CD14-positive monocyte (primary cell): ENCODE results near the gene CGNL1. TPM values are rescaled to one million over a fixed set of nuclear protein-coding genes. Genes with fewer than 3 reads are reported as not detected.
A peak's percentile ranks its signal among the peaks of the same experiment; 100 is the strongest.

Experiments
- DNase-seq, 3 donors: peaks; one replicate each; pipeline ENCODE4 v3.0.0-alpha.2; 2011 to 2022
- H2AFZ ChIP-seq: 2 replicates; pipeline ENCODE4 v1.6.0; 2012; ENCODE audit warnings: mild to moderate bottlenecking, low read depth, low read length, inconsistent platforms; ENCODE audit not compliant: insufficient read depth, poor library complexity, severe bottlenecking
- H3K27ac ChIP-seq, 2 donors: 1 replicate in 1 of 2; 2 replicates in 1 of 2; pipeline ENCODE4 v1.5.1; 2012 to 2013; ENCODE audit warnings: low read length in 2 of 2, control low read depth in 1 of 2, inconsistent platforms in 1 of 2, low read depth in 1 of 2, mild to moderate bottlenecking in 1 of 2
- H3K27me3 ChIP-seq, 2 donors: one replicate each; pipeline versions ENCODE4 v1.6.0 to v1.6.1; 2011 to 2013; ENCODE audit warnings: low read length in 2 of 2; ENCODE audit not compliant: control insufficient read depth in 2 of 2, insufficient read depth in 2 of 2
- H3K36me3 ChIP-seq, 2 donors: replicated peaks in 1 of 2; 1 replicate in 1 of 2; 2 replicates in 1 of 2; pipeline versions ENCODE4 v1.5.1 to v1.6.1; 2012 to 2013; ENCODE audit warnings: low read length in 2 of 2, control low read depth in 1 of 2, inconsistent platforms in 1 of 2, mild to moderate bottlenecking in 1 of 2; ENCODE audit not compliant: insufficient read depth in 2 of 2, control insufficient read depth in 1 of 2
- H3K4me1 ChIP-seq, 2 donors: 1 replicate in 1 of 2; 2 replicates in 1 of 2; pipeline versions ENCODE4 v1.5.1 to v1.6.1; 2012 to 2013; ENCODE audit warnings: low read length in 2 of 2, control low read depth in 1 of 2, inconsistent platforms in 1 of 2, mild to moderate bottlenecking in 1 of 2, moderate library complexity in 1 of 2; ENCODE audit not compliant: insufficient read depth in 2 of 2, control insufficient read depth in 1 of 2
- H3K4me2 ChIP-seq: replicated peaks from 2 replicates; pipeline ENCODE3; 2012; ENCODE audit warnings: low read length, moderate library complexity, mild to moderate bottlenecking; ENCODE audit not compliant: poor library complexity, severe bottlenecking; ENCODE audit errors: extremely low read depth
- H3K4me3 ChIP-seq, 3 experiments: fragments of 200-600 bp in 1 of 3; sonication (generic) in 1 of 3; replicated peaks in 1 of 3; 1 replicate in 2 of 3; 2 replicates in 1 of 3; pipeline ENCODE4 v1.5.1; 2011 to 2013; ENCODE audit warnings: low read length in 3 of 3, mild to moderate bottlenecking in 3 of 3, control low read depth in 2 of 3, low read depth in 2 of 3, inconsistent platforms in 1 of 3, moderate library complexity in 1 of 3
- H3K79me2 ChIP-seq: 2 replicates; pipeline ENCODE4 v1.6.0; 2012; ENCODE audit warnings: mild to moderate bottlenecking, control low read depth, inconsistent platforms, low read length, moderate library complexity; ENCODE audit not compliant: insufficient read depth
- H3K9ac ChIP-seq: 2 replicates; pipeline ENCODE4 v1.6.0; 2017; ENCODE audit warnings: low read length, mild to moderate bottlenecking; ENCODE audit not compliant: insufficient read depth, poor library complexity, severe bottlenecking
- H3K9me3 ChIP-seq, 2 donors: replicated peaks in 1 of 2; 1 replicate in 1 of 2; 2 replicates in 1 of 2; pipeline versions ENCODE4 v1.5.1 to v1.6.1; 2012 to 2013; ENCODE audit warnings: low read length in 2 of 2, control low read depth in 1 of 2; ENCODE audit not compliant: control insufficient read depth in 1 of 2, insufficient read depth in 1 of 2
- H4K20me1 ChIP-seq: 2 replicates; pipeline ENCODE4 v1.6.0; 2012; ENCODE audit warnings: mild to moderate bottlenecking, low read length, control low read depth, moderate library complexity; ENCODE audit not compliant: insufficient read depth
- H3K27ac Mint-ChIP-seq, 7 donors: one replicate each; pipeline ENCODE4 v1.8.0; 2020; ENCODE audit warnings: mild to moderate bottlenecking in 7 of 7, mixed read lengths in 7 of 7, moderate library complexity in 6 of 7, inconsistent platforms in 2 of 7
- H3K27me3 Mint-ChIP-seq, 3 donors: one replicate each; pipeline ENCODE4 v1.8.0; 2021 to 2022; ENCODE audit warnings: low read depth in 3 of 3, mild to moderate bottlenecking in 3 of 3, mixed read lengths in 3 of 3, moderate library complexity in 3 of 3, inconsistent platforms in 1 of 3
- H3K36me3 Mint-ChIP-seq, 2 donors: one replicate each; pipeline ENCODE4 v1.8.0; 2020; ENCODE audit warnings: mixed read lengths in 2 of 2, inconsistent platforms in 1 of 2, mild to moderate bottlenecking in 1 of 2
- H3K4me1 Mint-ChIP-seq: one replicate; pipeline ENCODE4 v1.8.0; 2020; ENCODE audit warnings: mild to moderate bottlenecking, mixed read lengths
- H3K4me3 Mint-ChIP-seq, 2 donors: one replicate each; pipeline ENCODE4 v1.8.0; 2020; ENCODE audit warnings: mild to moderate bottlenecking in 2 of 2, mixed read lengths in 2 of 2, moderate library complexity in 1 of 2
- H3K9me3 Mint-ChIP-seq, 7 donors: one replicate each; pipeline ENCODE4 v1.8.0; 2020 to 2022; ENCODE audit warnings: mixed read lengths in 7 of 7, mild to moderate bottlenecking in 6 of 7, moderate library complexity in 6 of 7, inconsistent platforms in 2 of 7
- CTCF ChIP-seq: fragments of 200-600 bp; IDR thresholded peaks from one replicate; pipeline ENCODE4 v1.8.0; 2022; ENCODE audit warnings: antibody characterized with exemption, mild to moderate bottlenecking
- WGBS: methylation state at CpG from one replicate; pipeline ENCODE4 v1.1.5; 2013; ENCODE audit warnings: missing lambda C conversion rate; ENCODE audit not compliant: insufficient coverage; 5-methylcytosine and 5-hydroxymethylcytosine counted together
- intact Hi-C, 2 donors: fragments of 100-400 bp; cut with micrococcal nuclease; formaldehyde crosslinking; loops; one replicate each; pipeline versions ENCODE4 v1.15.0 to v1.15.1; 2023
- polyA plus RNA-seq, 3 donors: library from polyadenylated mRNA; depleted of rRNA in 1 of 3; unstranded in 2 of 3; stranded (reverse) in 1 of 3; fragments of 300-500 nt in 2 of 3; fragments of >200 nt in 1 of 3; fragmentation: Illumina TruSeq in 2 of 3; gene quantifications; 1 replicate in 2 of 3; 2 replicates in 1 of 3; pipeline ENCODE4 v1.2.3, GENCODE V29; 2012 to 2021

Gene CGNL1
- polyA plus RNA-seq, 3 donors: not detected

DNA sequence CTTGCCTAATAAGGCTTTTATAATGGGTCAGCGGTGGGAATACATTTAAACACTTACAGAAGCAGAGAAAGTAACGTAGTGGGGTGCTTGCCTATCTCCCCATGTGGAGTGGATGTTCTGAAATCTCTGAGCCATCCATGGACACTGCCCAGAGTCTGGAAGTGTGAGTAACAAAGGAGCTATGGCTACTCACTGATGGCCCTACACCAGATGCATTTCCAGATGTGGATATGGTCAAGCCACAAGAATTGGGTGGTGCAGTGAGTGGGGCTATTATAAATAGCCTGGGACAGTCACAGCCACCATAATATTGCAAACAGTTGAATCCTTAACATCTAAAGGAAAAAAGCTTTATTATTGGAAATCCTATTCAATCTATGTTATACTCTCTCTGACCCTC is 96.6 kb downstream of the CGNL1 start:
- no peak overlapping the region for H3K4me2 ChIP-seq
- H3K4me3 Mint-ChIP-seq: peak overlapping the region in 1 of 2 donors; percentile 12
- H3K27me3 ChIP-seq: no peaks in the 10 kb centered on the region
- no peak for TF ChIP-seq CTCF
- H2AFZ ChIP-seq: no peak overlapping the region
- no peak overlapping the region for H3K27ac Mint-ChIP-seq
- H3K79me2 ChIP-seq: no peaks in the 10 kb centered on the region
- H3K27me3 Mint-ChIP-seq: peaks cover 1 to 6% (median 4%) of the 10 kb centered on the region in 3 donors
- H3K36me3 Mint-ChIP-seq: no peaks in the 10 kb centered on the region
- H3K4me1 Mint-ChIP-seq: no peaks in the 10 kb centered on the region
- no peaks in the 10 kb centered on the region for H3K4me1 ChIP-seq
- no peaks in the 10 kb centered on the region for H3K9me3 ChIP-seq
- no peak overlapping the region for H3K9ac ChIP-seq
- no peaks in the 10 kb centered on the region for H3K36me3 ChIP-seq
- WGBS: no CpG with 5 or more reads among the region's 2 CpGs
- intact Hi-C loops: no loop called here
- H3K9me3 Mint-ChIP-seq: peaks cover 0 to 3% (median 0%) of the 10 kb centered on the region in 7 donors
- H4K20me1 ChIP-seq: no peaks in the 10 kb centered on the region
- H3K27ac ChIP-seq: no peak overlapping the region
- H3K4me3 ChIP-seq: no peak overlapping the region
- no peak for DNase-seq

DNA sequence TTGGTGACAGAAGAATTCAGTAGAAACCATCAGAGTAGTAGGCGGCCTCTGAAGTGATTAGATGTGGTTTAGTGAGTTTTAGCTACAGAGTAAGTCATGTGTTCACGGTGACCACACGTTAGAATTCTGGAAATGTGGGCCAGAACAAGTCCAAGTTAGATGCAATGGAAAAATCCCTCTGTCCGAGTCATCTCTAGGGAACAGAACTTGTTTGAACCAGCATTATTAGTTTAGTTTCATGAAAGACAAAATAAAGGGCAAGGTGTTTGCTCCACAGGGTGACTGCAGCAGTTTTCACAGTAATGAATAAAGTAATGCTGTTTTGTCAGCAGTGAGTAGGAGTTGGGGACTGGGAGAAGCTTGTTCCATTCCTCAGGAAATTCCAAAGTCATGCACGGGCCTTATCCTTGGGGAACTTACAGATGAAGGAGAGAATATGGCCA is 100.2 kb downstream of the CGNL1 start:
- Mint-ChIP-seq H3K4me1 (no peaks in the 10 kb centered on the region), H3K36me3 (no peaks in the 10 kb centered on the region), H3K27me3 (peaks cover 1 to 3% (median 1%) of the 10 kb centered on the region in 3 donors), H3K27ac (no peak overlapping the region), H3K9me3 (peaks cover 0 to 3% (median 0%) of the 10 kb centered on the region in 7 donors), H3K4me3 (no peak overlapping the region)
- Histone ChIP-seq H3K79me2 (no peaks in the 10 kb centered on the region), H4K20me1 (no peaks in the 10 kb centered on the region), H3K27ac (no peak overlapping the region), H3K9me3 (no peaks in the 10 kb centered on the region), H3K4me3 (no peak overlapping the region), H3K4me2 (no peak overlapping the region), H3K36me3 (no peaks in the 10 kb centered on the region), H3K4me1 (no peaks in the 10 kb centered on the region), H2AFZ (no peak overlapping the region), H3K27me3 (no peaks in the 10 kb centered on the region), H3K9ac (no peak overlapping the region)
- DNase-seq: no peak
- no peak for TF ChIP-seq CTCF
- intact Hi-C loops: no loop called here
- 88% methylated on average over 3 of the region's 5 CpGs for WGBS
